ENCODE measurements around the gene NAALADL2.

GRCh38 chr3:175608911-175609310, 749.8 kb downstream of the NAALADL2 start:
- TF ChIP-seq, protein P1, sequence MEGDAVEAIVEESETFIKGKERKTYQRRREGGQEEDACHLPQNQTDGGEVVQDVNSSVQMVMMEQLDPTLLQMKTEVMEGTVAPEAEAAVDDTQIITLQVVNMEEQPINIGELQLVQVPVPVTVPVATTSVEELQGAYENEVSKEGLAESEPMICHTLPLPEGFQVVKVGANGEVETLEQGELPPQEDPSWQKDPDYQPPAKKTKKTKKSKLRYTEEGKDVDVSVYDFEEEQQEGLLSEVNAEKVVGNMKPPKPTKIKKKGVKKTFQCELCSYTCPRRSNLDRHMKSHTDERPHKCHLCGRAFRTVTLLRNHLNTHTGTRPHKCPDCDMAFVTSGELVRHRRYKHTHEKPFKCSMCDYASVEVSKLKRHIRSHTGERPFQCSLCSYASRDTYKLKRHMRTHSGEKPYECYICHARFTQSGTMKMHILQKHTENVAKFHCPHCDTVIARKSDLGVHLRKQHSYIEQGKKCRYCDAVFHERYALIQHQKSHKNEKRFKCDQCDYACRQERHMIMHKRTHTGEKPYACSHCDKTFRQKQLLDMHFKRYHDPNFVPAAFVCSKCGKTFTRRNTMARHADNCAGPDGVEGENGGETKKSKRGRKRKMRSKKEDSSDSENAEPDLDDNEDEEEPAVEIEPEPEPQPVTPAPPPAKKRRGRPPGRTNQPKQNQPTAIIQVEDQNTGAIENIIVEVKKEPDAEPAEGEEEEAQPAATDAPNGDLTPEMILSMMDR (IDR thresholded peaks at IDR 0.05) = no peak
- no peak for TF ChIP-seq ZFX (IDR thresholded peaks at IDR 0.05; ENCODE audit: borderline replicate concordance)
